Colonic mucosa (tissue), 4 donors: Measurements from ENCODE around the gene RNF5. TPM values are rescaled to one million over a fixed set of nuclear protein-coding genes. Genes with fewer than 3 reads are reported as not detected.

Experiments used
- DNase-seq: peaks from one replicate; pipeline ENCODE4 v3.0.0-alpha.2; 2020
- H3K27ac ChIP-seq: fragments of 200-600 bp; one replicate; pipeline ENCODE4 v1.8.0; 2021
- H3K27me3 ChIP-seq: fragments of 200-600 bp; one replicate; pipeline ENCODE4 v1.8.0; 2021
- H3K36me3 ChIP-seq: fragments of 200-600 bp; one replicate; pipeline ENCODE4 v1.8.0; 2021
- H3K4me1 ChIP-seq: fragments of 200-600 bp; one replicate; pipeline ENCODE4 v1.8.0; 2021; ENCODE audit warnings: mild to moderate bottlenecking
- H3K4me3 ChIP-seq: fragments of 200-600 bp; one replicate; pipeline ENCODE4 v1.8.0; 2021
- H3K9ac ChIP-seq, 2 donors: one replicate each; pipeline ENCODE4 v1.7.0; 2013; ENCODE audit warnings: control low read depth in 2 of 2, low read depth in 2 of 2, low read length in 2 of 2
- H3K9me3 ChIP-seq: fragments of 200-600 bp; one replicate; pipeline ENCODE4 v1.8.0; 2021
- intact Hi-C: fragments of 100-400 bp; cut with DNase I; formaldehyde crosslinking; loops from one replicate; pipeline ENCODE4 v1.14.1; 2022
- total RNA-seq, 2 donors: library from RNA; stranded (reverse); fragmentation: NEBNext Ultra II Directional in 1 of 2; extraction: Animal tissue kit (Norgen Biotek cat#: 25700) in 1 of 2; gene quantifications; one replicate each; pipeline ENCODE4 v1.2.1, GENCODE V29; 2021
- TF ChIP-seq, protein P1 (sequence below): fragments of 200-600 bp; IDR thresholded peaks from one replicate; pipeline ENCODE4 v1.8.0; 2022; ENCODE audit warnings: antibody characterized with exemption, mild to moderate bottlenecking
- donor health status: healthy.
- donor health status: DM: no; HTN: no; CAD: no.
- donor health status: DM: no; HTN: no; CAD: no.

The RNF5 gene
- total RNA-seq, 2 donors from 2014 or later = 75.8 to 87.4 TPM

DNA sequence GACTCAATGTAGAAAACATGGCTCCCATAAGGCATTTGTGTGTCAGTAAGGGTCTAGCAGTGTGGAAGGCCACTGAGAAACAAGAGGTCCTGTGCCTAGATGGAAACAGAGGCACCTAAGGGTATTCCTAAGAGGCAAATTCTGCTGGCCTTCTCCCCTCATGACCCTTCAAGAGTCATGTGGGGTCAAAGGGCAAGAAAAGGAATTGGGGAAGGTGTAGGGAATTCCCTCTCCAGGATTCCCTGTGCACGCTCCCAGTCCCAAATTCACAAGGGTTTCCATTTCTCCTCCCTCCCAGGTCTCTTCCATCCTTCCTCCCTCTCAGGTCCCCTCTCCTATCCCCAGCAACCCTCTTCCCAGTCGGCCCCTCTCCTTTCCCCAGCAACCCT, 2.9 kb upstream of the RNF5 start:
- Histone ChIP-seq H3K27ac (peak overlapping the region; percentile 94), H3K36me3 (peaks cover 5% of the 10 kb centered on the region), H3K9ac (peak overlapping the region; percentile 90 to 99), H3K9me3 (no peaks in the 10 kb centered on the region), H3K4me3 (peak overlapping the region; percentile 77), H3K27me3 (no peaks in the 10 kb centered on the region), H3K4me1 (peaks cover 22% of the 10 kb centered on the region)
- intact Hi-C loops = no loop called here
- DNase-seq = no peak
- TF ChIP-seq, protein P1, sequence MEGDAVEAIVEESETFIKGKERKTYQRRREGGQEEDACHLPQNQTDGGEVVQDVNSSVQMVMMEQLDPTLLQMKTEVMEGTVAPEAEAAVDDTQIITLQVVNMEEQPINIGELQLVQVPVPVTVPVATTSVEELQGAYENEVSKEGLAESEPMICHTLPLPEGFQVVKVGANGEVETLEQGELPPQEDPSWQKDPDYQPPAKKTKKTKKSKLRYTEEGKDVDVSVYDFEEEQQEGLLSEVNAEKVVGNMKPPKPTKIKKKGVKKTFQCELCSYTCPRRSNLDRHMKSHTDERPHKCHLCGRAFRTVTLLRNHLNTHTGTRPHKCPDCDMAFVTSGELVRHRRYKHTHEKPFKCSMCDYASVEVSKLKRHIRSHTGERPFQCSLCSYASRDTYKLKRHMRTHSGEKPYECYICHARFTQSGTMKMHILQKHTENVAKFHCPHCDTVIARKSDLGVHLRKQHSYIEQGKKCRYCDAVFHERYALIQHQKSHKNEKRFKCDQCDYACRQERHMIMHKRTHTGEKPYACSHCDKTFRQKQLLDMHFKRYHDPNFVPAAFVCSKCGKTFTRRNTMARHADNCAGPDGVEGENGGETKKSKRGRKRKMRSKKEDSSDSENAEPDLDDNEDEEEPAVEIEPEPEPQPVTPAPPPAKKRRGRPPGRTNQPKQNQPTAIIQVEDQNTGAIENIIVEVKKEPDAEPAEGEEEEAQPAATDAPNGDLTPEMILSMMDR = no peak

DNA sequence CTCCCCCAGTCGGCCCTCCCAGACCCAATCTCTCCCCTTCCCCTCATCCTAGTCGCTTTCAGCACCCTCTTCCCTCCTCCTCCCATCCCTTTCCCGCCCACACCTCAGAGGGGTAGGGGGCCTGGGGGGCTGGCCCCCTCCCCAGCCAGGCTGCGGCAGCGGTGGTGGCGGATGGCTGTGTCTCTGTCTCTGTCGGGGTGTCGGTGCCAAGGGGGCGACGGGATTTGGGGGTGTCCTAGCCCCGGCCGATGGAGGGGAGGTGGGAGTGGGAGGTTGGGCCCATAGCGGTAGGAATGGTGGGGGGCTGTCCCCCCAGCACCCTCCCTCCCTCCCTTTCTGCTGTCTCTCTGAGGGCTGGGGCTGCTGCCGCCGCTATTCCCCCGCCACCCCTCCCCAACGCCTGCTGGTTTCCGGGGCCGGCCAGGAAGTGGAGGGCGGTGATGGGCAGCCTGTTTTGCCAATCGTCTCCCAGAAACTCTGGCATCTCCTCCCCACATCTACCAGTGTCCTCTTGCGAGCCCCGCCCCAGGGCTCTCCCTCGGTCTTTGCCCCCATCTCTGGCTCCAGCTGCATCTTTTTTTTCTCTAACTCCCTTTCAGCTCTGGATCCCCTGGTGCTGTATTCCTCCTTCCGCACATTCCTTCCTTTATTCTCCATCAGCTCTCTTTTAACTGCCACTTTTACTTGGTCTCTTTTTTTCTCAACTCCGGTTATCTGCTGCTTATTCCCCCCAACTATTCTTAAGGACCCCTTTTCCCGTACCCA, 2.3 kb upstream of the RNF5 start, which contains the start of gene AGPAT1:
AGPAT1 (minus strand) TSS at position 374 of the 765 bp plus-strand sequence. CDS start 4,588 bp downstream, outside the sequence.
- H3K27me3 ChIP-seq = no peaks in the 10 kb centered on the region
- intact Hi-C loops = no loop called here
- peak within 1 kb of the TSS; percentile 94 for H3K27ac ChIP-seq
- H3K4me3 ChIP-seq = peak within 1 kb of the TSS; percentile 77
- H3K9ac ChIP-seq = peak within 1 kb of the TSS; percentile 90 to 99
- H3K9me3 ChIP-seq = no peaks in the 10 kb centered on the region
- TF ChIP-seq, protein P1 = no peak
- DNase-seq = peak; percentile 99
- peaks cover 22% of the 10 kb centered on the region for H3K4me1 ChIP-seq
- H3K36me3 ChIP-seq = peaks cover 4% of the 10 kb centered on the region

DNA sequence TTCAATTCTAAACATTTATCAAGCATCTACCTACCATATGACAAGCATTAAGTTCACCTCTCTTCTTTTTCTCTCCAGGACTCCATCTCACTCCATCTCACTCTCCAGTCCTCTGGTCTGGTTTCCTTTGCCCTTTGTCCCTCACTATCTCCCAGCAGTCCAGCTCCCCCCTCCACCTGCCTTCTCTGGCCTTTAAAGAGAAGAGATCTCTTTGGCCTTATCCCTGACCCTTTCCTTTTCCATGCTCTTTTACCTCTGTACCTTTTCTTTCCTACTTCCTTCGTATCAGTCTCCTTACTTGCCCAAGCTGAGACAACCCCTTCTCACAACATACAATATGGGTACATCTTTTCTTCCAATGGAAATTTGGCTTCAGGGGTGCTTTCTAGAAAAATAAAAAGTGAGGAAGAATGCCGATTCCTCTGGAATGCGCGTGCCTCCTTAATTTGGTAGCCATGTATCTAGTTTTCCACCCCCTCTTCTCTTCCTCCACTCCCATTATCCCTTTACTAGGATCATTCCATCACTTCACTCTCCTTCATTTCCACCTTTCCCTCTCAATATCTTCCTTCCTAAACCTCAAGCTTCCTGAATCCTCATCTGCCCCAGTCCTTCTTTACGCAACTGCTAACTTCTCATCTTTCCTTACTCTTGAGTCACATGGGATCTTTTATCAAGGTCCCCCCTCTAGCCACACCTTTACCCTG, 1.6 kb upstream of the RNF5 start:
- peak overlapping the region; percentile 94 for H3K27ac ChIP-seq
- H3K36me3 ChIP-seq = peaks cover 4% of the 10 kb centered on the region
- no peaks in the 10 kb centered on the region for H3K9me3 ChIP-seq
- TF ChIP-seq, protein P1 = no peak
- H3K27me3 ChIP-seq = no peaks in the 10 kb centered on the region
- intact Hi-C loops = no loop called here
- H3K4me1 ChIP-seq = peaks cover 22% of the 10 kb centered on the region
- DNase-seq = peak; percentile 49
- H3K4me3 ChIP-seq = peak overlapping the region; percentile 77
- peak overlapping the region; percentile 32 to 90 for H3K9ac ChIP-seq

DNA sequence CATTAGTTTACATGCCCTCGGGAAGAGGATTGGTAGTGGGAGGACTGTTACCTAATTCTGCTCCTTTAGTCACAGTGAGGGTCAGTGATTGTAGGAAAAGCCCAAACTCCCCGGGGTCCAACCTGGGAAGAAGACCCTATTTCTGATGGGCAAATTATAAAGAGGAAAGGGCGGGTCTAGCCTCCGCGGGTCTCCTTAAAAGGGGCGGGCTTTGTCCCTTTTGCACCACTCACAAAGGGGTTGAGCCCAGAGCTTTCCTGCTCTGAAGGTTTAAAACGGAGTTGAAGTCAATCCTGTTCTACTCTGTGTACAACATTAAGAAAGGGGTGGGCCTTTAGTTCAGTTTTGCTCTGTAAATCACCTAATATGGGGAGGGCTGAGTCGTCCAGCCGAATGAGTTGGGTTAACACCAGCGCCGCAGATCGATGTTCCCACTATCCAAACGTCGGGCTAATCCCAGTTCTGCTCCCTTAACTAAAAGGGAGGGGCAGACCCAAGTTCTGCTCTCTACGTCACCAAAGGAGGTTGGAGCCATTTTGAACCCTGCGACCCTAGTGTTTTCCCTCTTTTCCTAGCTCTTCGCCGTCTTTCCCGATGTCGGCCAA, 920 bp upstream of the RNF5 start:
- intact Hi-C loops = no loop called here
- no peaks in the 10 kb centered on the region for H3K27me3 ChIP-seq
- no peaks in the 10 kb centered on the region for H3K9me3 ChIP-seq
- TF ChIP-seq, protein P1 = no peak
- peaks cover 22% of the 10 kb centered on the region for H3K4me1 ChIP-seq
- peak; percentile 59 for DNase-seq
- H3K9ac ChIP-seq = peak overlapping the region; percentile 15 to 90
- H3K4me3 ChIP-seq = peak overlapping the region; percentile 77
- H3K36me3 ChIP-seq = peaks cover 4% of the 10 kb centered on the region
- peak overlapping the region; percentile 94 for H3K27ac ChIP-seq
